ENCODE data around the gene CPXM1.

GRCh38 chr20:2809690-2810089 lies 9.3 kb upstream of the CPXM1 start:
- TF ChIP-seq ZNF274 (IDR thresholded peaks at IDR 0.05; ENCODE audit: low read depth, low read length), result no peak
- no peak for TF ChIP-seq YY1 (IDR thresholded peaks at IDR 0.05; ENCODE audit: insufficient read depth, insufficient read length)
